H1 (cell line): ENCODE data around the gene GPC3. TPM values are rescaled to one million over a fixed set of nuclear protein-coding genes. Genes with fewer than 3 reads are reported as not detected.

Source experiments
- SUZ12 ChIP-seq: fragments of 200-600 bp; sonication (generic); IDR thresholded peaks from 2 replicates; pipeline ENCODE4 v1.6.1; 2012; ENCODE audit warnings: mild to moderate bottlenecking, inconsistent platforms, low read length, moderate library complexity, mixed read lengths
- polyA plus RNA-seq, 7 experiments: library from polyadenylated mRNA; depleted of rRNA in 3 of 7; stranded (reverse) in 5 of 7; unstranded in 2 of 7; fragments of >200 nt in 5 of 7; fragments of 200-250 nt in 2 of 7; gene quantifications; 1 replicate in 5 of 7; 2 replicates in 1 of 7; 4 replicates in 1 of 7; pipeline versions ENCODE4 v1.2.1 to v1.2.3, GENCODE V29; 2011 to 2013; ENCODE audit warnings: missing spikeins in 2 of 7, mixed read lengths in 2 of 7
- total RNA-seq: library from RNA; stranded (reverse); fragmentation: NEBNext Ultra II Directional; extraction: Animal tissue kit (Norgen Biotek cat#: 25700); gene quantifications from 2 replicates; pipeline ENCODE4 v1.2.1, GENCODE V29; 2021

The GPC3 gene
- total and polyA plus RNA-seq, 2 of the 8 experiments (the other 6 are each of a cell fraction or from before 2014, with no cell fraction given), result 64.8 to 71.9 TPM

GRCh38 chrX:133754657-133755056, 230.7 kb downstream of the GPC3 start (continued):
- TF ChIP-seq SUZ12, result no peak
